ENCODE results near the gene CTNND2. TPM values are rescaled to one million over a fixed set of nuclear protein-coding genes. Genes with fewer than 3 reads are reported as not detected.

Gene CTNND2
- total and polyA plus RNA-seq, 2 donors, result 0.24 to 1.4 TPM

DNA sequence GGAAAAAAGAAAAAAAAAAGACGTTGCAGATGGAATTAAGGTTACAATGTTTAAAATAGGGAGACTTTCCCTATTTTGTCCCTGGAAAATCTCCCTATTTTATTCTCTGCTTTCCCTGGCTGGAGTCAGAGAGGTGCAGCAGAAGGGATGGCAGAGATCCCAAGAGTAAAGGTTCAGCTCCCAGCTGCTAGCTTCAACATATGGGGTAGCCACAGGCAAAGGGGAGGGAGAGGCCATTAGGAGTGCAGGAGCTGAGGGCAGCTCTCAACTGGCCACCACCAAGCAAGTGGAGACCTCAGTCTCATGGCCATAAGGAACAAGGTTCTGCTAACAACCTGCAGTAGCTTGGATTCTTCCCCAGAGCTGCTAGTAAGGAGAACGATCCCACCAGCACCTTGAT is 776.2 kb downstream of the CTNND2 start:
- 75% methylated on average over 2 of the region's 2 CpGs for WGBS
- Histone ChIP-seq H3K27ac (ENCODE audit: low read depth) (no peak overlapping the region), H3K4me1 (ENCODE audit: insufficient read depth) (no peaks in the 10 kb centered on the region), H3K36me3 (ENCODE audit: insufficient read depth) (no peaks in the 10 kb centered on the region), H3K4me3 (ENCODE audit: low read depth, low read length) (no peak overlapping the region)
- DNase-seq (ENCODE audit: extremely low spot score), result no peak

DNA sequence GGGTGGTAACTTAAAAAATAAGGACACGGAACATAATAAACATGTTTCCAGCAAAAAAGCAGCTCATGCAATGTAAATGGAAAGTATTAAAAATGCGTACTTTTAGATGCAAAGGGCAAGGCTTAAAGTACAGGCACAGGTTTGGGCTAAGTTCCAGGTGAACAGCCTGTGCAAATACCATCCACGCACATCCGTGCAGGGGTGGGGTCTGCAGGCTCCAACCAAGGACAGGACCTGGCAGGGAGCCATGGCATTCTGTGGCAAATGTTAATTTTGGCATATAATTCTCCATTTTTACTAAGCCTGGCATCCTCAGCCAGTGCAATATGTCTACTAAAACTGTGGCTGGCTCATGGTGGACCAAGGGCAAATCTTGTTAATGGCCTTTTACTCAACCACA is 777.4 kb downstream of the CTNND2 start:
- WGBS, result 65% methylated on average over 4 of the region's 4 CpGs
- DNase-seq (ENCODE audit: extremely low spot score), result no peak
- H3K36me3 ChIP-seq (ENCODE audit: insufficient read depth), result no peaks in the 10 kb centered on the region
- H3K27ac ChIP-seq (ENCODE audit: low read depth), result no peak overlapping the region
- no peaks in the 10 kb centered on the region for H3K4me1 ChIP-seq (ENCODE audit: insufficient read depth)
- H3K4me3 ChIP-seq (ENCODE audit: low read depth, low read length), result no peak overlapping the region

DNA sequence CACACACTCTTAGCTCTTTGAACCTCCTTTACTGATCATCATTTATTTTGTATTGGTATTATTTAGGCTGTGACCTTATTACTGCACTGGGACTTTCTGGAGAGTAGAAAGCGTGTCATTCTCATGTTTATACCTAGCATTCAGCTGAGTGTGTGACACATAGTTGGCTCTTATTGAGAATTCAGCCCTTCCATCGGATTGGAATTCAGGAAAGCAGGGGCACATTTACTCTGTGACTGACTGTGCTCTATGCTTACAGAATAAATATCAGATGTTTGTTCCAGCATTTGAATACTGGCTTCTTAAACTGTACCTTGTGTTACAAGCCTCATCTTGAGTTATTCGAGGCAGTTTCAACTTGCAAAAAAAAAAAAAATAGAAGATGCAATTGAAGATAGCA is 782.4 kb downstream of the CTNND2 start:
- Histone ChIP-seq H3K36me3 (ENCODE audit: insufficient read depth) (no peaks in the 10 kb centered on the region), H3K4me3 (ENCODE audit: low read depth, low read length) (no peak overlapping the region), H3K4me1 (ENCODE audit: insufficient read depth) (no peaks in the 10 kb centered on the region), H3K27ac (ENCODE audit: low read depth) (no peak overlapping the region)
- WGBS, result 65% methylated on average over 3 of the region's 3 CpGs
- DNase-seq (ENCODE audit: extremely low spot score), result no peak

DNA sequence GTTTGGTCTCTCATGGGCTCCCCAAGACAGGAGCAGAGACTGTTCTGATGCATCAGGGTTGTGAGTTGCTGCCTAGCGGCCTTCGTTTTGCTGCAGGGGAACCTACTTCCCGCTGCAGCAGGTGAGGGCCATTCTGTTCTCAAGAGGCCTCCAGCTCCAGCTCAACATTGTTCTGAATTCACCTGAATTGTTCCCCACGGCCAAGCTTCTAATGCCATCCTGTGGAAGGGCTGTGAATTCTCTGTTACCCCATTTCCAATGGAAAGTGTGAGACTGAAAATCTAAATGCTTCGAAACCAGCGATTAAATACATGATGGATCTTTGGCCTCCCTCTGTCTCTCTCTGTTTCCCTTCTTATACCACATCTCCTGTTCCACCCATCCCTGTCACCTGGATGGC is 794.1 kb downstream of the CTNND2 start:
- H3K4me3 ChIP-seq (ENCODE audit: low read depth, low read length), result no peak overlapping the region
- DNase-seq (ENCODE audit: extremely low spot score), result no peak
- no peak overlapping the region for H3K27ac ChIP-seq (ENCODE audit: low read depth)
- H3K4me1 ChIP-seq (ENCODE audit: insufficient read depth), result no peaks in the 10 kb centered on the region
- 85% methylated on average over 6 of the region's 6 CpGs for WGBS
- no peaks in the 10 kb centered on the region for H3K36me3 ChIP-seq (ENCODE audit: insufficient read depth)

DNA sequence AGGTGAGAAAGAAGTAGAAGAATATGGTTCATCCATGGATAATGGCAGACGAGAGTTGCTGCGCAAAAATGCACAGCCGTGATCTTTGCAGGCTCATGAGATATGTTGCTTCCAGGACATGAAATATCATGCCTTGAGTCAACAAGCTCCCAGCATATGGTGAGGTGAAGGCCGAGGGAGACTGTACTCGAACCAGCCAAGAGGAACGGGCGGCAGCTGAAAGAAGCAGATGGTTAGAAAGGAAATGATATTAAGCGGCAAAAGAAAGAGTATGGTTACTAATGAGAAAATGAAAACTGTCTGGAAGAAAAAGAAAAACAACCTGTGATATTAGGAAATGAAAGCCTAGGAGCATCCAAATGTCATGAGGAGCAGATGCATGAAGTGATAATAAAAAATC is 798.5 kb downstream of the CTNND2 start:
- WGBS, result 85% methylated on average over 8 of the region's 8 CpGs
- no peak for DNase-seq (ENCODE audit: extremely low spot score)
- no peaks in the 10 kb centered on the region for H3K36me3 ChIP-seq (ENCODE audit: insufficient read depth)
- no peak overlapping the region for H3K4me3 ChIP-seq (ENCODE audit: low read depth, low read length)
- H3K4me1 ChIP-seq (ENCODE audit: insufficient read depth), result no peaks in the 10 kb centered on the region
- no peak overlapping the region for H3K27ac ChIP-seq (ENCODE audit: low read depth)

DNA sequence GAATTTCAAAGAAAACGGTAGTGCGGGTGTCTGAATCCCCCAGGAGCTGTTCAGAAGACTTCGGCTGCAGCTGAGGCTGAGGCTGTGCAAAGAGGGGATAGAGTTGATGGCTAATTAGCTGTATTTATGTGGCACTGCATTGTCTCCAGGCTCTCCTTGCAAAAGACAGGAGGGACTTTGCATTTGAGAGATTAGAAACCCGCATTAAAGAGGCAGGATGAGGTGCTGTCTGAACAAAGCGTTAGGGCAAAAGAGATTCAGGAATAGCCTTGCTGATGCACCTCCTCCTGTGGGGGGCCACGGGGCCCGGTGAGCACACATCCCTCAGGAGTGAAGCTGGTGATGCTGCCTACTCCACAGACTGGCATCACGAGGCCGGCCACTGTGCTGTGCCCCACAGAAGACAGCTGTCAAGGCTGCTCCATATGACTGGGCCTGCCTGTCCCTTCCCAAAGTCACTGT is 799.6 kb downstream of the CTNND2 start:
- no peaks in the 10 kb centered on the region for H3K36me3 ChIP-seq (ENCODE audit: insufficient read depth)
- H3K4me3 ChIP-seq (ENCODE audit: low read depth, low read length), result no peak overlapping the region
- DNase-seq (ENCODE audit: extremely low spot score), result no peak
- H3K27ac ChIP-seq (ENCODE audit: low read depth), result no peak overlapping the region
- WGBS, result 54% methylated on average over 9 of the region's 9 CpGs
- H3K4me1 ChIP-seq (ENCODE audit: insufficient read depth), result no peaks in the 10 kb centered on the region

DNA sequence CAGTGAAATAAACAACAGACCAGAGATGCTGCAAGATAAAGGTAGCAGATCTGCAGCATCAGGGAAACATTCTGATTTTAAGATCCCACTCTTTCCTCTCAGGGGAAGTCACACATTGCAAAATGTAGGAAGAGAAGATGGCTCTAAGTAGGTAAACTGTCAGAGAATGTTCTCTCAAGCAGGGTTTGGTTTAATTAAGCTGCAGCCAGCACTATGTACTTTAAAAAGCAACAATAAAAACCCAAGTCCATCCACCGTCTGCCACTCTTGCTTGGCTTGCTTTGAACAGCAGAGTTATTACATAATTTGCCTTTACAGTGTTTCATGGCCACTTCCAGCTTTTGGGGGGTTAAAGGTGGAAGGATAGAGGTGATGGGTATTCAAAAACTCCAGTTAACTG is 800.0 kb downstream of the CTNND2 start:
- Histone ChIP-seq H3K27ac (ENCODE audit: low read depth) (no peak overlapping the region), H3K4me1 (ENCODE audit: insufficient read depth) (no peaks in the 10 kb centered on the region), H3K36me3 (ENCODE audit: insufficient read depth) (no peaks in the 10 kb centered on the region), H3K4me3 (ENCODE audit: low read depth, low read length) (no peak overlapping the region)
- no peak for DNase-seq (ENCODE audit: extremely low spot score)
- 38% methylated on average over 1 of the region's 1 CpG for WGBS

DNA sequence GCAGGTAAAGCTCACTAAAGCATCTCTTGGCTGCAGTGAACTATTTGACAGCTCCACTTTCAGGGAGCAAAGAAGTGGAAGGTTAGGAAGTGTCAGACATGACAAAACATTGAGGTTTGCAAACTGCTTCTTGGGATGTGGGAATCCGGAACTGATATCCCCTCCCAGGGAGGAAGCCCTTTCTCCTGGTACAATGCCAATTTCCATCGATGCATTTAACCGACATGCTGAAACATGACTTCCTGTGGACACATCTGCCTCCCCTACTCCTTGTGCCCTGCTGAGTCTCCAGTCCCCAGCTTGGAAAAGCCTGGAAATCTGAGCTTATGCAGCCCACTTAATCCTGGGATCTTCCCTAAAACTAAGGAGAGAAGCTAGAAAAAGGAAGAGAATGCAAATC is 820.1 kb downstream of the CTNND2 start:
- WGBS, result 55% methylated on average over 3 of the region's 3 CpGs
- Histone ChIP-seq H3K36me3 (ENCODE audit: insufficient read depth) (no peaks in the 10 kb centered on the region), H3K4me1 (ENCODE audit: insufficient read depth) (no peaks in the 10 kb centered on the region), H3K27ac (ENCODE audit: low read depth) (no peak overlapping the region), H3K4me3 (ENCODE audit: low read depth, low read length) (no peak overlapping the region)
- no peak for DNase-seq (ENCODE audit: extremely low spot score)

DNA sequence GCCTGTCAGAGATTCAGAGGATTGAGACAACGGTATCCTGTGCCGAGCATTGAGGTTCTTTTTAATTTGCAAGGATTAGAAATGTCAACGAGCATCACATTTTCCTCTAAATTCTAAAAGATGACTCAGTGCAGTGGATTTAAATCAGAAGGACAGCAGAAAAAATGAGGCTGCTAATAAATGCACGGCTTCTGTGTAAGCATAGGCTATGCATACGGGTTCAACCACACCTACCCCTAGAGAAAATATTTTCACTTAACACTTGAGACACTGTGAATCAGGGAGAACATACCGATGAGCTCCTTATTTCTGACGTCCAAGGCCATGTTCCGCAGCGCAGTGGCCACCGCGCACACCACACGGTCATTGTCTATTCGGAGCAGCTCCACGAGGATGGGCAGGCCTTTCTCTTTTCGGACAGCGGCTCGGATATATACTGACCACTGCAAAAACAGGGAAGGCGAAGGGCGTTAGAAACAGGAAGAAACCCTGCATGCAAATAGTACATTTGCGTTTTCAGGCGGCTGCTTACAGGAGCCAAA is 821.8 kb downstream of the CTNND2 start:
- H3K4me3 ChIP-seq (ENCODE audit: low read depth, low read length), result no peak overlapping the region
- no peak for DNase-seq (ENCODE audit: extremely low spot score)
- no peak overlapping the region for H3K27ac ChIP-seq (ENCODE audit: low read depth)
- H3K36me3 ChIP-seq (ENCODE audit: insufficient read depth), result no peaks in the 10 kb centered on the region
- 86% methylated on average over 21 of the region's 21 CpGs for WGBS
- no peaks in the 10 kb centered on the region for H3K4me1 ChIP-seq (ENCODE audit: insufficient read depth)

DNA sequence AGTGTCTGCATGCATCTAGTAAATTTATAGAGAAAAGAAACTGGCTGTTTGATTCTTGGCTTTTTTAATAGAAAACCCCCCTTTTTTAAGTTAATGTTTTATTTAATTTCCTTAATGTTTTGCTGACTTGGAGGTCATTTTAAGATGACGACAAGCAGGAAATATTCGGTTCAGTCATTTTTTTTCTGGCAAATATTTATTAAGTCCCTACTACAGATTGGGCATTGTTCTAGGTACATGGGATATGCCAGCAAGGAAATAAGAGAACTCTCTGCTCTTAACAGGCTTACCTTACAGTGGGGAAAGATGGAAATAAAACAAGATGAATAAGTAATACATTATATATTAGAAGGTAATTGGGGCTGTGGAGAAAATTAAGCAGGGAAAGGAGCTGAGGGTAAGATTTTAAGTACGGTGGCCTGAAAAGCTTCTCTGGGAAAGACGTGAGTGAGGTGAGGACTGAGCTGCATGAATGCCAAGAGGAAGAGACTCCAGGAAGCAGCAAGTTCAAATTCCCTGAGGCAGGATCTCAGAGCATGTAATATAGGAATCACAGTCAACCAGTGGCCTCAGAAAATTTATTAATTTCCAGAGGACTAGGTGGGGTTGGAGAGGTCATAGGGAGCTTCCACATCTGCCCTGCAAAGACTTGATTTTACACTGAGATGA is 827.2 kb downstream of the CTNND2 start:
- WGBS, result 77% methylated on average over 4 of the region's 4 CpGs

DNA sequence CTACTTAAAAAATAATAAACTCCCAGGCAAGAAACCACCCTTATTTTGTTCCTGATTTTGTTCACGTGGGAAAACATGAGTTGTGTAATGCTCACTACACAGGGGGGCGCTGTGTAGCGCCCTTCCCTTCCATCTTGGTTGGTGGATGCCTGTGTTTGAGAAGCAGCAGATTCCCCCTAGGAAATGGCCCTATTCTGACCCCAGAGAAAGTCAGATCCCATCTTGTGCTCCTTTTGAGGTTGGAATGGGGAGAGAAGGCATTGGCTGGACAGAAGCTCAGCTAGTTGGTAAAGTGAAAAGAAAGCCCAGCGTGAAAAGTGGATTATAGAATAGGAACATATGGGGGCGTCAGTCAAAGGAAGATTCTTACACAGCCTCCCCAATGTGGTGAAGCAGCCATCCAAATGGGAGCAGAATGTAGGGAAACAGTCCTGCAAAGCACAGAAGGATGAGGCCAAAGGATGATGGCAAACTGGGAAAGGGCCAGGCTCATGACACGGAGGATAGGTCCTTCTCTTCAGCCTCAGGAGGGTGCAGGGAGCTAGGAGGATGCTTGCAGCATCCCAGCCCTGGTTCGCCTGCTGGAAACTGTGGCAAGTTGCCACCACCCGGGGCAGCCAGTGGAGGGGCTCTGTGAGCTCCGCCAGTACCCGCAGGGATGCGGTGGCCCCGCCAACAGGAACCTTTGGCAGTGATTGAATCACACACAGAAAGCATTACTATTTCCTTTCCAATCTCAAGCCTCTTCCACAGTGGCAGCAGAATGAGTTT is 829.0 kb downstream of the CTNND2 start:
- no peak for DNase-seq (ENCODE audit: extremely low spot score)
- H3K36me3 ChIP-seq (ENCODE audit: insufficient read depth), result no peaks in the 10 kb centered on the region
- no peak overlapping the region for H3K27ac ChIP-seq (ENCODE audit: low read depth)
- no peak overlapping the region for H3K4me3 ChIP-seq (ENCODE audit: low read depth, low read length)
- no peaks in the 10 kb centered on the region for H3K4me1 ChIP-seq (ENCODE audit: insufficient read depth)
- WGBS, result 70% methylated on average over 12 of the region's 12 CpGs

More for the DNA sequence above, 827.2 kb downstream of the CTNND2 start:
- no peak overlapping the region for H3K27ac ChIP-seq (ENCODE audit: low read depth)
- no peaks in the 10 kb centered on the region for H3K4me1 ChIP-seq (ENCODE audit: insufficient read depth)
- DNase-seq (ENCODE audit: extremely low spot score), result no peak
- no peaks in the 10 kb centered on the region for H3K36me3 ChIP-seq (ENCODE audit: insufficient read depth)
- no peak overlapping the region for H3K4me3 ChIP-seq (ENCODE audit: low read depth, low read length)

DNA sequence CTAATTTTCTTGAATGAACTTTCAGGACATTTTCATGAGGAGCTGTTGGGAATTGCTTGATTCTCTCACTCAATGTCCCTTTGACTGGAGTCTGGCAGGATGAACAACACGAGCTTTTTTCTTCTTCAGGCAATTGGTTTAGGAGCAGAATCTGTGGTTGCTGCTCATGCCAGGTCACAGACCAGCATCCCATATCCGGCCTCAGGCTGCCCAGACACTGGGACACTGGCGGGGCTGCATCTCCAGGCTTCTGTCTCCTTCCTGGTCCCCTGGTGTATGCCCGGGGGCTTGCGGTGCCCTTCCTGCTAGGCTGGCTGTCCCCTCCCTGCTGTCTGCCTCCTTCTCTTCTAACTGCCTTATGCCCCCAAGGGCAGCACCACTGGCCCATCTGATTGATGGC is 831.7 kb downstream of the CTNND2 start:
- WGBS, result 76% methylated on average over 5 of the region's 5 CpGs

DNA sequence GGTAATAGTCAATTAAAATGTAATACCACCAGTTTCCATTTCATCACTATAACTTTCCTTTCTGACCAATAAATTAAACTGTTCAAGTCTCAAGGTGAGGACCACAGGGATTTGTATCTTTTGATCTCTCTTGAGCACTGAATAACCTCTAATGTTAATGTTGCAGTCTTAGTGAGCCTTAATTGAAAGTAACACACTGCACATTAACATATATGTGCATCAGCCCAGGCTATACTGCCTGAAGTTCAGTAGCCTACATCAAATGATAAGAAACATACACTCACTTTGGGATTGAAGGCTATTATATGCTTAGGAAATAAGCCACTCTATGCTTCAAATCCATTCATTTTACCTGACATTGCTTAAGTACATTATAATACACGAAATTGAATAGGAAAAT is 832.2 kb downstream of the CTNND2 start:
- Histone ChIP-seq H3K36me3 (ENCODE audit: insufficient read depth) (no peaks in the 10 kb centered on the region), H3K27ac (ENCODE audit: low read depth) (no peak overlapping the region), H3K4me1 (ENCODE audit: insufficient read depth) (no peaks in the 10 kb centered on the region), H3K4me3 (ENCODE audit: low read depth, low read length) (no peak overlapping the region)
- no peak for DNase-seq (ENCODE audit: extremely low spot score)
- WGBS, result 65% methylated on average over 1 of the region's 1 CpG

More for the DNA sequence above, 831.7 kb downstream of the CTNND2 start:
- H3K4me3 ChIP-seq (ENCODE audit: low read depth, low read length), result no peak overlapping the region
- H3K4me1 ChIP-seq (ENCODE audit: insufficient read depth), result no peaks in the 10 kb centered on the region
- no peak overlapping the region for H3K27ac ChIP-seq (ENCODE audit: low read depth)
- no peak for DNase-seq (ENCODE audit: extremely low spot score)
- H3K36me3 ChIP-seq (ENCODE audit: insufficient read depth), result no peaks in the 10 kb centered on the region

DNA sequence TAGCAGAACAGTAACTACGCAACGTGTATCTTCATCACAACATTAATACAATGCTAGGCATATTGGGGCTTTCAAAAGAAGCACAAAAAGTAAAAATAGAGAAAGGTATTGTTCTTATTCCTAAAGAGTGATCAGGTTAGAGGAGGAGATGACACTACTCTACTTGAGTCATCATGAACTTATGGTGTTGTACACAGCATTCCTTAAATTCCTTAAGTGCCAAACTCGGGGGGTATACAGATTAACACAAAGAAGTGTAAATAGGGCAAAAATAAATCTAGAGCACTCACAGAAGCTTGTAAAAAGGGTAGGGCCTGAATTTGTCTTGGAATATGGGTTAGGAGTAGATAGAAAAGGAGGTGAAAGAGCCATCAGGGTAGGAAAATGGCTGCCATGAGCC is 835.2 kb downstream of the CTNND2 start:
- Histone ChIP-seq H3K4me1 (ENCODE audit: insufficient read depth) (no peaks in the 10 kb centered on the region), H3K4me3 (ENCODE audit: low read depth, low read length) (no peak overlapping the region), H3K36me3 (ENCODE audit: insufficient read depth) (no peaks in the 10 kb centered on the region), H3K27ac (ENCODE audit: low read depth) (no peak overlapping the region)
- no peak for DNase-seq (ENCODE audit: extremely low spot score)
- WGBS, result 70% methylated on average over 3 of the region's 3 CpGs
